GM23338 (cell line): ENCODE data around the gene SUSD3.

ENCODE experiments used
- CREB1 ChIP-seq: fragments of 250-450 bp; sonication (Bioruptor Pico); IDR thresholded peaks from 2 replicates; pipeline ENCODE4 v1.5.0; 2020; ENCODE audit warnings: low read depth, mild to moderate bottlenecking, moderate library complexity
- CTCF ChIP-seq, 2 experiments: fragments of 200-600 bp in 1 of 2; sonication (generic) in 1 of 2; conservative IDR thresholded peaks; 2 replicates each; pipeline versions ENCODE4 v1.5.1 to v1.6.1; 2016 to 2017; ENCODE audit warnings: antibody characterized with exemption in 2 of 2, low read depth in 2 of 2, mild to moderate bottlenecking in 2 of 2, moderate library complexity in 1 of 2
- ETS1 ChIP-seq: IDR thresholded peaks from 2 replicates; pipeline ENCODE4 v1.6.1; 2016; ENCODE audit warnings: antibody characterized with exemption
- EZH2 ChIP-seq: fragments of 200-600 bp; sonication (generic); IDR thresholded peaks from one replicate; pipeline ENCODE4 v1.8.0; 2017; ENCODE audit warnings: antibody characterized with exemption, mild to moderate bottlenecking, low read depth; ENCODE audit not compliant: unreplicated experiment
- EZH2phosphoT487 ChIP-seq: fragments of 200-600 bp; sonication (generic); IDR thresholded peaks from one replicate; pipeline ENCODE4 v1.8.1; 2018; ENCODE audit warnings: antibody characterized with exemption; ENCODE audit not compliant: unreplicated experiment
- JUNB ChIP-seq: IDR thresholded peaks from one replicate; pipeline ENCODE4 v1.6.1; 2016; ENCODE audit warnings: antibody characterized with exemption; ENCODE audit not compliant: unreplicated experiment
- POLR2AphosphoS5 ChIP-seq: IDR thresholded peaks from 2 replicates; pipeline ENCODE4 v1.6.1; 2016; ENCODE audit warnings: antibody characterized with exemption, low read depth
- REST ChIP-seq: IDR thresholded peaks from one replicate; pipeline ENCODE4 v1.6.1; 2018; ENCODE audit warnings: antibody characterized with exemption; ENCODE audit not compliant: unreplicated experiment
- ZNF114 ChIP-seq: fragments of 250-450 bp; sonication (Bioruptor Pico); IDR thresholded peaks from 2 replicates; pipeline ENCODE4 v1.5.0; 2020; ENCODE audit warnings: mild to moderate bottlenecking, moderate library complexity
- ZNF331 ChIP-seq: fragments of 250-450 bp; sonication (Bioruptor Pico); IDR thresholded peaks from 2 replicates; pipeline ENCODE4 v1.5.0; 2020; ENCODE audit warnings: low read depth, mild to moderate bottlenecking, moderate library complexity

- no peak for TF ChIP-seq CTCF (conservative IDR thresholded peaks at IDR 0.05; ENCODE audit: low read depth in 2 of 2)
- no peak for TF ChIP-seq EZH2phosphoT487
- no peak for TF ChIP-seq CREB1 (CRISPR knock-in tag)
- TF ChIP-seq EZH2, result no peak
- no peak for TF ChIP-seq REST
- no peak for TF ChIP-seq POLR2AphosphoS5
- no peak for TF ChIP-seq ETS1
- no peak for TF ChIP-seq JUNB
- TF ChIP-seq ZNF114, result no peak
- TF ChIP-seq ZNF331 (CRISPR knock-in tag), result no peak
Observed at GRCh38 chr9:93092251-93092991, 33.9 kb downstream of the SUSD3 start.
